Ishikawa (cell line): Measurements from ENCODE around the gene PCP4L1.

Experiments
- CEBPB ChIP-seq: IDR thresholded peaks from 2 replicates; pipeline ENCODE4 v1.6.1; 2012
- CREB1 ChIP-seq: IDR thresholded peaks from 2 replicates; pipeline ENCODE4 v1.6.1; 2012; ENCODE audit warnings: low read depth
- EGR1 ChIP-seq: IDR thresholded peaks from 2 replicates; pipeline ENCODE4 v1.6.1; 2012
- EP300 ChIP-seq: IDR thresholded peaks from 2 replicates; pipeline ENCODE4 v1.6.1; 2012; ENCODE audit warnings: borderline replicate concordance
- FOXM1 ChIP-seq: IDR thresholded peaks from 2 replicates; pipeline ENCODE4 v1.6.1; 2012; ENCODE audit warnings: low read depth, borderline replicate concordance
- NFIC ChIP-seq: IDR thresholded peaks from 2 replicates; pipeline ENCODE4 v1.6.1; 2012
- RAD21 ChIP-seq: IDR thresholded peaks from 2 replicates; pipeline ENCODE4 v1.6.1; 2012; ENCODE audit warnings: low read depth
- REST ChIP-seq: IDR thresholded peaks from 2 replicates; pipeline ENCODE4 v1.6.1; 2012; ENCODE audit warnings: low read depth, mild to moderate bottlenecking
- TAF1 ChIP-seq: IDR thresholded peaks from 2 replicates; pipeline ENCODE4 v1.6.1; 2012; ENCODE audit warnings: low read depth, mild to moderate bottlenecking
- TCF12 ChIP-seq: IDR thresholded peaks from 2 replicates; pipeline ENCODE4 v1.6.1; 2012; ENCODE audit warnings: low read depth
- TEAD4 ChIP-seq: IDR thresholded peaks from 2 replicates; pipeline ENCODE4 v1.6.1; 2012
- USF1 ChIP-seq: IDR thresholded peaks from 2 replicates; pipeline ENCODE4 v1.6.1; 2012
- YY1 ChIP-seq: IDR thresholded peaks from 2 replicates; pipeline ENCODE4 v1.6.1; 2012; ENCODE audit warnings: low read depth
- ZBTB7A ChIP-seq: IDR thresholded peaks from 2 replicates; pipeline ENCODE4 v1.6.1; 2012; ENCODE audit warnings: low read depth
- TF ChIP-seq, protein P1 (sequence below): IDR thresholded peaks from 2 replicates; pipeline ENCODE4 v1.6.1; 2012

Gene PCP4L1

GRCh38 chr1:161217831-161218230 lies 40.7 kb upstream of the PCP4L1 start:
- TF ChIP-seq TEAD4 (no peak), YY1 (no peak), TAF1 (no peak), CEBPB (no peak), REST (no peak), TCF12 (no peak), FOXM1 (no peak), NFIC (no peak), EP300 (no peak), RAD21 (no peak), CREB1 (no peak), USF1 (no peak)
- TF ChIP-seq, protein P1, sequence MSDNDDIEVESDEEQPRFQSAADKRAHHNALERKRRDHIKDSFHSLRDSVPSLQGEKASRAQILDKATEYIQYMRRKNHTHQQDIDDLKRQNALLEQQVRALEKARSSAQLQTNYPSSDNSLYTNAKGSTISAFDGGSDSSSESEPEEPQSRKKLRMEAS = no peak

DNA sequence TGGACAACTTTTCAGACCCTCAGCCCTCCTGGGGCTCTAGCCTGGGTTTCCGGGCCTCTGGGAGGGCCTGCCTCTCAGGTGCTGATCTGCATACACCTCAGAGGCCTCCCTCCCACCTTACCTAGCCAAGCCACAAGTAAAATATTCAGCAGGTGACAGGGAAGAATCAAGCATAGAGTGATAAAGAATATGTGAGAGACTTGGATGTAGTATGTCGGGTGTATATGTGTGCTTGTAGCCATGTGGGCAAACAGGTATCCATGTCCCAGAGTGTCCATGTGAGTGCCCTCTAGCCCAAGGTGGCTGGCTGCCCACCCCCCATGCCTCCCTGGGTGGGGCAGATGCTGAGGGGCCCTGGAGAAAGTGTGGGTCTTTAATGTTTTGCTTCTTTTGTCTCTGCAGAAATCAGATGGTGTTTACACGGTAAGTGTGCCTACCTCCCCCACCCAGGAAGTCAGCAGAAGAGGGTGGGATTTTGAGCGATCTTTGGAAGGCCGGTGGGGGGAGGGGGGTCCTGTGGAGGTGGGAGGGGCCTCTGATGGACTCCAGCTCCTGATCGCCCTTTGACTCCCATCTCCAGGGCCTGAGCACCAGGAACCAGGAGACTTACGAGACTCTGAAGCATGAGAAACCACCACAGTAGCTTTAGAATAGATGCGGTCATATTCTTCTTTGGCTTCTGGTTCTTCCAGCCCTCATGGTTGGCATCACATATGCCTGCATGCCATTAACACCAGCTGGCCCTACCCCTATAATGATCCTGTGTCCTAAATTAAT lies 40.1 kb upstream of the PCP4L1 start:
- TF ChIP-seq REST = no peak
- TF ChIP-seq, protein P1 = no peak

DNA sequence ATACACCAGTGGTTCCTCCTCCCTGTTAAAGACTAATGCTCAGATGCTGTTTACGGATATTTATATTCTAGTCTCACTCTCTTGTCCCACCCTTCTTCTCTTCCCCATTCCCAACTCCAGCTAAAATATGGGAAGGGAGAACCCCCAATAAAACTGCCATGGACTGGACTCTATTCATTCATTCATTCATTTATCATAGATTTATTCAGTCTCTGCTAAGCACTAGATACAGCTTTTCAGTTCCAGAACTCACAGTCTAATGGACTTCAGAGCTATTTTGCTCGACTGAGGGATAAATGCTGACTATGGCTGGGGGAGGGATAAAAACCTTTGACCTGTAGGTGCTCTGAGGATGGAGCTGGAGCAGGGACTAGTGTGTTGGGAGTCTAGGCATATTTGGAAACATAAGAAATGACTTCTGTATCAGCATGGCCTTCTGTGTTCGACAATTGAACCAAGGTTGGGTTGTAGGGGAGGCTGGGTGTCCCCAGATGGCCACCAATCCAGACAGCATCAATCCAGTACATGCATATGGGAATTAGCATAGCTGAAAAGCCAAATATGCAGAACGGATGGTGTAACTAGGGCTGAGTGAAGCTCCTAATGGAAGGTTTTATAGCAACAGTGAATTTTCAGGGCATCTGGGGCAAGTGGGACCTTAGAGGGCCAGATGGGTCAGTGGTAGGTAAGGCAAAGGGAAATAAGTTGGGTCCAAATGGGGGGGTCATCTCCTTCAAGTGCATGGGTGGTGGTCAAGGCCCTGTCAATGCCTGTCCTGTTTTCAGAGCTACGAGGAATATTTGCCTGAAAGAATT lies 39.3 kb upstream of the PCP4L1 start:
- TF ChIP-seq USF1 = no peak
- no peak for TF ChIP-seq TAF1
- no peak for TF ChIP-seq ZBTB7A
- TF ChIP-seq, protein P1 = no peak
- no peak for TF ChIP-seq EP300

DNA sequence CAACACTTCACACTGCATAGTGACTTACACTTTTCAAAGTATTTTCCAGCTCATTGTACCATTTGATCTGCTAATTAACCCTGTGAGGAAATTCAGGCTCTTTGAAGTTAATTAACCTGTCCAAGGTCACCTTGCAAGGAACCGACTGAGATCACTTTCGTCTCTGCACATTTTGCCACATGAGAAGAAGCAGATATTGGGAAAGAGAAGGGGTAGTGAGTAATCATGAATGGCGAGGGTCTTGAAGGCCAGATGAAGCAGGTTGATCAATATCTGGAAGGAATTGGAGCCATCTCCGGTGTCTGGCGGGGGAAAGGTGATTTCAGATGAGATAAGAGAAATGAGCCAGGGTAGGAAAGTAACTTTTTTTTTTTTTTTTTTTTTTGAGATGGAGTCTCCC lies 38.5 kb upstream of the PCP4L1 start:
- no peak for TF ChIP-seq USF1
- TF ChIP-seq YY1 = no peak
- no peak for TF ChIP-seq ZBTB7A
- no peak for TF ChIP-seq NFIC
- TF ChIP-seq TCF12 = no peak
- no peak for TF ChIP-seq REST
- no peak for TF ChIP-seq EP300
- no peak for TF ChIP-seq EGR1
- TF ChIP-seq CEBPB = no peak
- no peak for TF ChIP-seq TAF1
- TF ChIP-seq FOXM1 = no peak
- TF ChIP-seq RAD21 = no peak
- TF ChIP-seq, protein P1 = no peak
- no peak for TF ChIP-seq TEAD4
- no peak for TF ChIP-seq CREB1
